ENCODE measurements around the gene RBFOX2. TPM values are rescaled to one million over a fixed set of nuclear protein-coding genes. Genes with fewer than 3 reads are reported as not detected.

RBFOX2 gene
- total RNA-seq, 1 donor, result 187 TPM

GRCh38 chr22:35838855-35839576, 189.6 kb downstream of the RBFOX2 start:
- peak; percentile 85 for DNase-seq (ENCODE audit: low read depth)
- H3K4me3 ChIP-seq (ENCODE audit: low read depth, low read length), result peak overlapping the region; percentile 72
- TF ChIP-seq CTCF (IDR thresholded peaks at IDR 0.05; ENCODE audit: insufficient read depth, low read length), result peak; percentile 67

DNA sequence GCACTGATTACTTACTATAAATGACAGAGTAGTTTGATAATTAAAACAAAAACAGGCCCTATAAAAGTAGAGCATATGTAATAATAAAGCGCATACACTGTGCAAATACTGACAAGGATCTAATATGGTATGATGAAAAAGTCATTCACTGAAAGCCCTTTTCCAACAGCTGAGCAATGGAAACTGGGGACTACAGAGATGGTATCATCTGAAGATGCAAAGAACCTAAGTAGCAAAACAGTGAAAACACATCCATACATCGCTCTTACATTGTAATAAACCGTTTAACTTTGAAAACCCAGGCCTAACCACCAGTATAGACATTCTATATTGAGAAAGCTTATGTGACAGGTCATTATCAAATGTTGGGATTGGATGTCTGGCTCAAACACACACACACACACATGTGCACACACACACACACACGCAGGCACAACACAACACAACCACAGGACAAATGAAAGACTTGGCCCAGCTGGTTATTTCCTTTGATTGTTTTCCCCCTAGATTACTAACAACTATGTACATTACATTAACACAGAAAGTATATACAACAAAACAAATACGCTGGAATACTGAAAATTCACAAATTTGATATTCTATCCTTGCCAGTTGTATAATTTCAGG, 191.4 kb downstream of the RBFOX2 start:
- peak; percentile 18 for DNase-seq (ENCODE audit: low read depth)
- no peak for TF ChIP-seq CTCF (IDR thresholded peaks at IDR 0.05; ENCODE audit: insufficient read depth, low read length)
- peak overlapping the region; percentile 63 for H3K4me3 ChIP-seq (ENCODE audit: low read depth, low read length)

- TF ChIP-seq CTCF (IDR thresholded peaks at IDR 0.05; ENCODE audit: insufficient read depth, low read length), result no peak
- peak overlapping the region; percentile 63 for H3K4me3 ChIP-seq (ENCODE audit: low read depth, low read length)
- DNase-seq (ENCODE audit: low read depth), result peak; percentile 97
Measured at GRCh38 chr22:35835998-35836691, 192.5 kb downstream of the RBFOX2 start.

DNA sequence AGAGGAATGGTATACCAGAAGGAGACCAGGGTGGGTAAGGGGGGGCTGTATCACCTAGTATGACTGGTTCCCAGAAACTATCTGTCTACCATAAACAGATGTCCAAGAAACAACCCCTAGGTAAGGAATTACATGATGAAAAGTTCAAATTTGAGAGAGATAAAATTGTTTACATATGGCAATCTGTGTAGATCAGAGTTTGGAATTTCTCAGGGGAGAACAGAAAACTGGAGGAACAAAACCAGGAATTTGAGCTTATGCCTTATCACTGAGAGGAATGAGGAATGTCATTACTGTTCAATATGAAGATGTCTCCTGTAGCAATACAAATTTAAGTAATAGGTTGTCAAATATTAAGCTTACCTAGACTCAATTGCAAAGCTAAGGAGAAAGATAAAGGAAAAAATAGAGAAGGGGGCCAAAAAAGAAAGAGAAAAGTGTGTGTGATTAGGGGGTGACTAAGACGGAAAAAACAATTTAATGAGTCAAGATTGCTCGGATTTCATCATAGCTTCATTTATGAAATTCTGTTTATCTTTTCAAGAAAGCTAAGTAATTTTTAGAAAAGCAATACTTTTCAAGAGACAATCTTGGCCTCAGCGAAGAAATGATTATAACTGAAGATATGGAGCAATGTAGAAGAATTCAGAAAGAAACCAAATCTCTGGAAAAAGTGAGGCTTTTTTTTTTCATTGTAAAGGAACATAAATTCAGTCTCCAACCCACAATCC, 193.2 kb downstream of the RBFOX2 start:
- peak; percentile 87 for DNase-seq (ENCODE audit: low read depth)
- TF ChIP-seq CTCF (IDR thresholded peaks at IDR 0.05; ENCODE audit: insufficient read depth, low read length), result no peak
- H3K4me3 ChIP-seq (ENCODE audit: low read depth, low read length), result peak overlapping the region; percentile 63

DNA sequence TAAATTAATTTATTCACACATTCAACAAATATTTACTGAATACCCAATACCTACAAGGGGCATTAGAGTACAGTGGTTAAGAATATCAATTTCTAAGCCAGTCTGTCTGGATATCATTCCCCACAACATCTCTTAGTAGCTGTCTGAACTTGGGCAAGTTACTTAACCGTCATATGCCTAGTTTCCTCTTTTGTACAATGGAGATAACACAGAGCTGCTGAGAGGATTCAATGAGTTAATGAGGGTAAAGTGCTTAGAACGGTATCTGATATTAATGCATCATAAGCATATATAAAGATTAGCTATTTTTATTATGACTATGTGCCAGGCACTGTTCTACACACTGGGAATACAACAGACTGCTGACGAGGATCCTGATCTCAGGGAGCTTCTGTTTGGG, 194.6 kb downstream of the RBFOX2 start:
- no peak for TF ChIP-seq CTCF (IDR thresholded peaks at IDR 0.05; ENCODE audit: insufficient read depth, low read length)

DNA sequence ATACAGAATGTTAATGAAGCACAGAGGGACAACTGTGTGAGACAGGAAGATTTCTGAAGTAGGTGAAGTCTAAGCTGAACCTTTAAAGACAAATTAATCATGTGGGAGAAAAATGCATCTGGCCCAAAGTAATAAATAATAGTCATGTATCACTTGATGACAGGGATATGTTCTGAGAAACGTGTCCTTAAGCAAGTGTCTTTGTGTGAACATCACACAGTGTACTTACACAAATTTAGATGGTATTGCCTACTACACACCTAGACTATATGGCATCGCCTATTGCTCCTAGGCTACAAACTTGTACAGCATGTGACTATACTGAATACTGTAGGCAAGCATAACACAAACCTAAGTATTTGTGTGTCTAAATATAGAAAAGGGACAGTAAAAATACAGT, 198.3 kb downstream of the RBFOX2 start:
- no peak for TF ChIP-seq CTCF (IDR thresholded peaks at IDR 0.05; ENCODE audit: insufficient read depth, low read length)
- H3K4me3 ChIP-seq (ENCODE audit: low read depth, low read length), result no peak overlapping the region
- DNase-seq (ENCODE audit: low read depth), result no peak

More for the DNA sequence above, 194.6 kb downstream of the RBFOX2 start:
- H3K4me3 ChIP-seq (ENCODE audit: low read depth, low read length), result peak overlapping the region; percentile 60
- no peak for DNase-seq (ENCODE audit: low read depth)
